Mesendoderm (in vitro differentiated cells): ENCODE data around the gene SPSB1.

Experiments used
- DNase-seq: peaks from one replicate; pipeline ENCODE4 v3.0.0; 2013
- H2AK5ac ChIP-seq: 2 replicates; pipeline ENCODE4 v1.6.1; 2013; ENCODE audit warnings: low read length, inconsistent platforms
- H2BK120ac ChIP-seq: 2 replicates; pipeline ENCODE4 v1.6.1; 2013; ENCODE audit warnings: low read depth, mild to moderate bottlenecking, low read length, moderate library complexity, mixed read lengths
- H2BK15ac ChIP-seq: replicated peaks from 2 replicates; pipeline ENCODE4 v1.6.1; 2013; ENCODE audit warnings: low read depth, mild to moderate bottlenecking, moderate library complexity
- H2BK5ac ChIP-seq: 2 replicates; pipeline ENCODE4 v1.6.1; 2013; ENCODE audit warnings: low read length, inconsistent platforms
- H3K18ac ChIP-seq: 2 replicates; pipeline ENCODE4 v1.6.1; 2013; ENCODE audit warnings: mild to moderate bottlenecking, low read length, mixed read lengths
- H3K23ac ChIP-seq: one replicate; pipeline ENCODE4 v1.6.1; 2013; ENCODE audit warnings: low read length
- H3K27ac ChIP-seq: 2 replicates; pipeline ENCODE4 v1.5.1; 2013; ENCODE audit warnings: low read depth, mild to moderate bottlenecking, inconsistent platforms, low read length, moderate library complexity
- H3K27me3 ChIP-seq: 2 replicates; pipeline ENCODE4 v1.6.1; 2013; ENCODE audit warnings: low read length, control low read depth, mild to moderate bottlenecking, inconsistent platforms; ENCODE audit not compliant: insufficient read depth, poor library complexity
- H3K36me3 ChIP-seq: 2 replicates; pipeline ENCODE4 v1.6.1; 2013; ENCODE audit warnings: low read length, inconsistent platforms; ENCODE audit not compliant: control insufficient read depth, insufficient read depth
- H3K4ac ChIP-seq: one replicate; pipeline ENCODE4 v1.6.1; 2013; ENCODE audit warnings: low read depth, mild to moderate bottlenecking, low read length, moderate library complexity
- H3K4me1 ChIP-seq: 2 replicates; pipeline ENCODE4 v1.6.1; 2013; ENCODE audit warnings: low read depth, low read length, inconsistent platforms; ENCODE audit not compliant: control insufficient read depth
- H3K4me2 ChIP-seq: 2 replicates; pipeline ENCODE4 v1.6.1; 2013; ENCODE audit warnings: low read length
- H3K4me3 ChIP-seq: 2 replicates; pipeline ENCODE4 v1.5.1; 2013; ENCODE audit warnings: mild to moderate bottlenecking, low read length
- H3K56ac ChIP-seq: one replicate; pipeline ENCODE4 v1.6.1; 2013; ENCODE audit warnings: low read length
- H3K79me1 ChIP-seq: 2 replicates; pipeline ENCODE4 v1.6.1; 2013; ENCODE audit warnings: low read length, inconsistent platforms
- H3K79me2 ChIP-seq: 2 replicates; pipeline ENCODE4 v1.6.1; 2013; ENCODE audit warnings: mild to moderate bottlenecking, low read length; ENCODE audit not compliant: control insufficient read depth, insufficient read depth
- H3K9ac ChIP-seq: 2 replicates; pipeline ENCODE4 v1.6.1; 2013; ENCODE audit warnings: low read length, inconsistent platforms
- H4K5ac ChIP-seq: one replicate; pipeline ENCODE4 v1.6.1; 2013; ENCODE audit warnings: low read length
- H4K8ac ChIP-seq: one replicate; pipeline ENCODE4 v1.6.1; 2013; ENCODE audit warnings: low read depth, mild to moderate bottlenecking, control low read depth, low read length, moderate library complexity
- WGBS: extraction: QIAGEN DNeasy Blood & Tissue Kit; methylation state at CpG from one replicate; pipeline ENCODE4 v1.1.7; 2013; ENCODE audit warnings: low lambda C conversion rate, missing lambda C conversion rate; ENCODE audit not compliant: insufficient coverage; ENCODE audit errors: extremely low coverage; 5-methylcytosine and 5-hydroxymethylcytosine counted together

SPSB1 gene

DNA sequence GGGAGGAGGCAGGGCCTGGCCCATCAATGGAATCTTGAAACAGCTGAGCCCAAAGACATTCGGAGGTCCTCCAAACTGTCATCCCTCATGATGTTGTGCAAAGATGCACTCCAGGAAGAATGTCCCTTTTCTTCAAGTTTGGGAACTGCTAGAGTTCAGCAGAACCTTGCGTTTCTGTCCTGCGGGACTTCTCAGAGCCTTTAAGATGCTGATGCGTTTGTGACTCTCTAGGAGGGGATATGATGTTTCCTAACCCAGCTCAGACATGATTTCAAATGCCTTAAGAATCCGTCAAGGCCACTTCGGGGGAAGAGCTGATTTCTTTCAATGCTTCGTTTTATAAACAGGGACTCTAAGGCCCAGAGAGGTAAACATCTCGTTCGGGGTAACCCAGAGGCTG lies 35.5 kb downstream of the SPSB1 start:
- Histone ChIP-seq H2BK5ac (no peak overlapping the region), H3K27ac (no peak overlapping the region), H3K4me1 (no peaks in the 10 kb centered on the region), H3K27me3 (no peaks in the 10 kb centered on the region), H3K4me2 (no peak overlapping the region), H2BK120ac (no peak overlapping the region), H3K4ac (no peak overlapping the region), H3K18ac (no peak overlapping the region), H4K5ac (no peak overlapping the region), H3K9ac (no peak overlapping the region), H3K56ac (no peak overlapping the region), H4K8ac (no peak overlapping the region), H3K36me3 (no peaks in the 10 kb centered on the region), H2AK5ac (no peak overlapping the region), H3K23ac (no peak overlapping the region), H2BK15ac (no peak overlapping the region), H3K79me2 (no peaks in the 10 kb centered on the region), H3K79me1 (peaks cover 8% of the 10 kb centered on the region), H3K4me3 (no peak overlapping the region)
- DNase-seq: no peak
- WGBS: no CpG with 5 or more reads among the region's 9 CpGs

DNA sequence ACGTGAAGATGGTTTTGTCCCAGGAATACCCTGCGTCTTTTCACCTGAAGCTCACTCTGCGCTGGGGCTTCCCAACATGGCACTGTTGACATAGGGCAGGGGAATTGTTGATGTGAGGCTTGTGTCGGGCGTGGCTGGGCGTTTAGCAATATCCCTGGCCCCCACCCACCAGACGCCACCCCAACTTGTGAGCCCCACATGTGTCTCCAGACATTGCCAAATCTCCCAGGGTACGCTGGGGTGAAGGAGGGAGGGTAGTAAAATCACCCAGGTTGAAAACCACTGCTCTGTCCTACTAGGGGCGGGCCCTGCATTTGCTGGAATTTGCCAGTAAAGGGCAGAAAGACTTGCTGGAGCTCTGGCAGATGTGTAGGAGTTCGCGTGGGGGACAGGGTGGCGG lies 36.0 kb downstream of the SPSB1 start:
- WGBS: no CpG with 5 or more reads among the region's 12 CpGs
- H3K4me1 ChIP-seq: no peaks in the 10 kb centered on the region

DNA sequence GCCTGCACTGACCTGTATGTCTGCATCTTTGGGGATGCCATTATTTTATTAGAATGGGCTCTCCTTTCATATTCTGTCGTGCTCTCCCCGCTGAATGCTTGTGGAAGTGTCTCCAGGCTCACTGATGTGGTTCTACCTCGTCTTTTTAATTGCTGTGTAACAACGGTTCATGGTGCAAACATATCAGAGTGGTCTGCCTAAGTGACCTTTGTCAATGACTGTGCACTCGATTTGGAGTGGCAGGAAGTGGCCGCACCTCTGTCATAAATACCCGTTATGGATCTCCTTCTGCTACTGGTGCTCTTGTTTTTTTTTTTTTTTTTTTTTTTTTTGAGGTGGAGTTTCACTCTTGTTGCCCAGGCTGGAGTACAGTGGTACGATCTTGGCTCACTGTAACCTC lies 38.3 kb downstream of the SPSB1 start:
- no peak overlapping the region for H2BK120ac ChIP-seq
- H3K27me3 ChIP-seq: no peaks in the 10 kb centered on the region
- no peak overlapping the region for H4K8ac ChIP-seq

More for the DNA sequence above, 36.0 kb downstream of the SPSB1 start:
- Histone ChIP-seq H3K56ac (no peak overlapping the region), H3K9ac (no peak overlapping the region), H3K4me2 (no peak overlapping the region), H4K5ac (no peak overlapping the region), H4K8ac (no peak overlapping the region), H3K4me3 (no peak overlapping the region), H2BK120ac (no peak overlapping the region), H3K18ac (no peak overlapping the region), H3K4ac (no peak overlapping the region), H3K27ac (no peak overlapping the region), H2AK5ac (no peak overlapping the region), H3K23ac (no peak overlapping the region), H3K27me3 (no peaks in the 10 kb centered on the region), H2BK5ac (no peak overlapping the region), H3K79me1 (peaks cover 8% of the 10 kb centered on the region), H3K36me3 (no peaks in the 10 kb centered on the region), H3K79me2 (no peaks in the 10 kb centered on the region), H2BK15ac (no peak overlapping the region)
- DNase-seq: no peak

DNA sequence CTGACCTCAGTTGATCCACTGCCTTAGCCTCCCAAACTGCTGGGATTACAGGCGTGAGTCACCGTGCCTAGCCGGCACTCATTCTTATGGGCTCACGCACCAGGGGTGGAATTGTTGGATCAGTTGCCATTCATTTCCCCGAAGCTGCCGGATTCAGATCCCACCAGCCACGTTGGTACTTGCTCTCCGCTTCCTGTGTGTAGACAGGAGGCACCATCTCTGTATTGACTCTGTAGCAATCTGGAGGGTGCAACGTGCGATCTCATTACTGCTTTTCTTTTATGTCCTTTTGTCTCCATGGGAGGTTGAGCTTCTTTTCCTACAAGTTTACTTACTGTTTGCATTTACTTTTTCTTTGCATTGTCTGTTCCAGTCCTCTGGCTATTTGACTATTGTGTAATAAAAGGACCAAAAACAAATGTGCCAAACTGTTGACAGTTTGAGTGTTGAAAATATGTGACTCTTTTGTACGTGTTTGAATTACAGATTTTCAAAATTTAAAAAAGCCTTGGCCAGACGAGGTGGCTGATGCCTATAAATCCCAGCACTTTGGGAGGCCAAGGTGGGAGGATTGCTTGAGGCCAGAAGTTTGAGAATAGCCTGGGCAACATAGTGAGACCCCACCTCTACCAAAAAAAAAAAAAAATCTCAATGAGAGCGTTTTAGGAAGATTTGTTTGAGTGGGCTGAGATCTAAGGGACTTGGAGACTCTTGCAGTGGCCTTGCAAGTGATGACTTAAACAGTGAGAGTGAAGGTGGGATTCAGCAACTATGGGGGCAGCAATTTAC lies 39.1 kb downstream of the SPSB1 start:
- Histone ChIP-seq H4K5ac (no peak overlapping the region), H3K9ac (no peak overlapping the region), H2BK15ac (no peak overlapping the region), H3K79me2 (no peaks in the 10 kb centered on the region), H3K4me1 (no peaks in the 10 kb centered on the region), H3K18ac (no peak overlapping the region), H3K4me2 (no peak overlapping the region), H3K4ac (no peak overlapping the region), H2BK120ac (no peak overlapping the region), H3K56ac (no peak overlapping the region), H3K27me3 (no peaks in the 10 kb centered on the region), H2BK5ac (no peak overlapping the region), H3K4me3 (no peak overlapping the region), H3K27ac (no peak overlapping the region), H4K8ac (no peak overlapping the region), H3K36me3 (no peaks in the 10 kb centered on the region), H2AK5ac (no peak overlapping the region), H3K23ac (no peak overlapping the region), H3K79me1 (peaks cover 3% of the 10 kb centered on the region)
- DNase-seq: no peak
- WGBS: no CpG with 5 or more reads among the region's 13 CpGs

More for the DNA sequence above, 38.3 kb downstream of the SPSB1 start:
- Histone ChIP-seq H3K79me1 (peaks cover 3% of the 10 kb centered on the region), H3K9ac (no peak overlapping the region), H3K27ac (no peak overlapping the region), H3K36me3 (no peaks in the 10 kb centered on the region), H3K56ac (no peak overlapping the region), H3K79me2 (no peaks in the 10 kb centered on the region), H3K4me2 (no peak overlapping the region), H4K5ac (no peak overlapping the region), H3K18ac (no peak overlapping the region), H3K23ac (no peak overlapping the region), H2AK5ac (no peak overlapping the region), H2BK5ac (no peak overlapping the region), H3K4ac (no peak overlapping the region), H3K4me1 (no peaks in the 10 kb centered on the region), H2BK15ac (no peak overlapping the region), H3K4me3 (no peak overlapping the region)
- no peak for DNase-seq
- no CpG with 5 or more reads among the region's 8 CpGs for WGBS

DNA sequence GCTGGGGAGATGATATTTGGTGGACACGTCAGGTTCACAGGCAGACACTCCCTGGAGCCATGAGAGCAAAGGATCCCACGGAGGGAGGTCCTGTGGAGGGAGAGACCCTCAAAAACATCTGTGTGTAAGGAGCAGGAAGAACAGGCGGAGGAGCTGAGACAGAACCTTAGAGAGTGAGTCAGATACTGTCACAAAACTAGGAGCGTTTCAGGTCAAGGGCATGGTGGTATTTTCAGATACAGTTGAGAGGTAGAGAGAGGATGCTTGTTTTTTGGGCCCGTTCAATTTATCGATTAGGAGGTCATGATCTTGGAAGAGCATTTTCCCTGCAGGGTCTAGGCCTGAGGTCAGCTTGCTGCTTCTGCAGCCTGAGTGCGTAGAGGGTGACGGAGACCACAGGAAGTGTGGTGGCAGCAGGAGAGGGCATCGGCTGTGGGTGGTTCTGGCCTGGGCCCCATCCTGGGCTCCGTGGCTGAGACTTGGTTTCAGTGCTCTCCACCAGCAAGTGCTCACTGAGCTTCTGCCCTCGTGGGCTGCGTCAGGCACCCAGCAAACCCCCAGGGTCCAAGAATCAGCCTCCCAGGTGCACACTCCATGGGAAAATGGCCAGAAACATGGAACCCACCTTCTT lies 39.9 kb downstream of the SPSB1 start:
- no peaks in the 10 kb centered on the region for H3K27me3 ChIP-seq
- peaks cover 3% of the 10 kb centered on the region for H3K79me1 ChIP-seq
- H3K79me2 ChIP-seq: no peaks in the 10 kb centered on the region
- H3K56ac ChIP-seq: no peak overlapping the region
- H4K8ac ChIP-seq: no peak overlapping the region
- no peak overlapping the region for H3K27ac ChIP-seq
- no peaks in the 10 kb centered on the region for H3K4me1 ChIP-seq
- H2BK120ac ChIP-seq: no peak overlapping the region
- H4K5ac ChIP-seq: no peak overlapping the region
- H3K23ac ChIP-seq: no peak overlapping the region
- H2BK5ac ChIP-seq: no peak overlapping the region
- no peak for DNase-seq
- H3K4me2 ChIP-seq: no peak overlapping the region
- no peak overlapping the region for H3K4me3 ChIP-seq
- no CpG with 5 or more reads among the region's 12 CpGs for WGBS
- H3K9ac ChIP-seq: no peak overlapping the region
- H3K36me3 ChIP-seq: no peaks in the 10 kb centered on the region
- H3K4ac ChIP-seq: no peak overlapping the region
- H2AK5ac ChIP-seq: no peak overlapping the region
- no peak overlapping the region for H2BK15ac ChIP-seq
- no peak overlapping the region for H3K18ac ChIP-seq
